SK-N-SH treated with all-trans-retinoic acid at 6 μM for 48 hours (cell line): ENCODE data around the gene CHRNE.

Experiments
- ARNTL ChIP-seq: fragments of 450-650 bp; formaldehyde crosslinking; IDR thresholded peaks from 2 replicates; pipeline ENCODE4 v1.5.0; 2020; ENCODE audit warnings: low read depth, mild to moderate bottlenecking, moderate library complexity, borderline replicate concordance
- CREB5 ChIP-seq: fragments of 250-450 bp; sonication (Bioruptor Pico); IDR thresholded peaks from 2 replicates; pipeline ENCODE4 v1.5.1; 2020; ENCODE audit warnings: low read depth, mild to moderate bottlenecking, moderate library complexity
- GLIS3 ChIP-seq: fragments of 250-450 bp; sonication (Bioruptor Pico); IDR thresholded peaks from 2 replicates; pipeline ENCODE4 v1.5.0; 2020; ENCODE audit warnings: mild to moderate bottlenecking, moderate library complexity

DNA sequence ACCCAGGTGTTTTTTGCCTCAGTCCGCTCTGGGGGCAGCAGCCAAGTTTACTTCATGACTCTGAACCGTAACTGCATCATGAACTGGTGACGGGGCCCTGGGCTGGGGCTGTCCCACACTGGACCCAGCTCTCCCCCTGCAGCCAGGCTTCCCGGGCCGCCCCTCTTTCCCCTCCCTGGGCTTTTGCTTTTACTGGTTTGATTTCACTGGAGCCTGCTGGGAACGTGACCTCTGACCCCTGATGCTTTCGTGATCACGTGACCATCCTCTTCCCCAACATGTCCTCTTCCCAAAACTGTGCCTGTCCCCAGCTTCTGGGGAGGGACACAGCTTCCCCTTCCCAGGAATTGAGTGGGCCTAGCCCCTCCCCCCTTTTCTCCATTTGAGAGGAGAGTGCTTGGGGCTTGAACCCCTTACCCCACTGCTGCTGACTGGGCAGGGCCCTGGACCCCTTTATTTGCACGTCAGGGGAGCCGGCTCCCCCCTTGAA is 5.7 kb downstream of the CHRNE start:
- TF ChIP-seq GLIS3 (no peak), CREB5 (CRISPR knock-in tag) (no peak), ARNTL (CRISPR knock-in tag) (no peak)
